Kidney tubule cell (primary cell): ENCODE results near the gene FAM111B.

ENCODE experiments used
- DNase-seq: peaks from one replicate; pipeline ENCODE4 v3.0.0-alpha.2; 2018; ENCODE audit warnings: low spot score

The FAM111B gene

GRCh38 chr11:59154610-59155009 is 47.6 kb downstream of the FAM111B start:
- DNase-seq: no peak

DNA sequence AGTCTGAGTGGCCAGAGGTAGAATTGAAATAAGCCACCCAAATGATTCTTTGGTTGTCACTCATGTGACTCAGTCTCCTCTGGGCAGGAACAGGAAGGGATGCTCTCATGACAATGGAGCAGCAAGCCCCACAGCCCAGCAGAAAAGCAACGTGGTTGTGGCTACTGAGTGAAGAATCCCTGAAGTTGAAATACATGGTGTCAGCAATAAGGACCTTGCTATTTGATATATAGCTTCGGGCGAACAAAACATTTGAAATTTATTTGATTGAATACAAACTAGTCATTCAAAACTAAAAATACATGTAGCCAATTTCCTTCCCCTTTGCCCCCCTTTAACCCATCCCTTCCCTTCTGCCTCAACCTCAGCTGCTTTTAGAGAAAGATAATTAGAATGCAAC is 50.4 kb downstream of the FAM111B start:
- DNase-seq: peak; percentile 4

- DNase-seq: peak; percentile 78
Measured at GRCh38 chr11:59158206-59159068, 51.4 kb downstream of the FAM111B start.

- no peak for DNase-seq
Measured at GRCh38 chr11:59164028-59164427, 57.0 kb downstream of the FAM111B start.

- peak; percentile 90 for DNase-seq
Measured at GRCh38 chr11:59171508-59172322, 64.7 kb downstream of the FAM111B start, which contains the start of gene DTX4. Gene DTX4 (plus strand): TSS chr11:59172132. CDS start chr11:59172596, 464 bp downstream.

GRCh38 chr11:59172345-59173079 is 65.5 kb downstream of the FAM111B start:
- peak; percentile 37 for DNase-seq

- peak; percentile 56 for DNase-seq
Measured at GRCh38 chr11:59173080-59173963, 66.3 kb downstream of the FAM111B start.

- peak; percentile 83 for DNase-seq
Measured at GRCh38 chr11:59173964-59174663, 67.1 kb downstream of the FAM111B start.

DNA sequence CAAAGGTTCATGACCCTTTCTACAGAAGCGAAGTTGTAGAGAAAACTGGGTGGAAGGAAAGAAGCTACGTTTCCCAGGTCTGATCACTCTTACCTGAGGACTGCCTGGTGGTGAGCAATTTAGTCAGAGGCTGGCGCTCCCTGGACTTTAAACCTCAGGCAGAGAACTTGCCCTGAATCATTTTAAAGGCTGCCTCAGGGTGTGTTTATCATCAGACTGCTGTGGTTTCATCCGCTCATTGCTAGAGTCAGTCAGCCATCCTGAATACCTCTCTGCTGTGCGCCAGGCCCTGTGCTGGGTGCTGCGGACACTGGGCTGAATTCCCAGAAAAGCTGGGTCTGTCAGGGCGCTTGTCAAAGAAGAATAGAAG is 67.6 kb downstream of the FAM111B start:
- DNase-seq: peak; percentile 89

GRCh38 chr11:59175091-59175501 is 68.1 kb downstream of the FAM111B start:
- DNase-seq: peak; percentile 40

- DNase-seq: no peak
Measured at GRCh38 chr11:59176330-59176729, 69.3 kb downstream of the FAM111B start.
